GM10266 (cell line): ENCODE data around the gene CYP20A1.

Experiments used
- DNase-seq: peaks from one replicate; pipeline ENCODE4 v3.0.0; 2012; ENCODE audit errors: extremely low spot score
- TF ChIP-seq, protein P1 (sequence below): IDR thresholded peaks from 2 replicates; pipeline ENCODE4 v1.5.1; 2012; ENCODE audit warnings: mild to moderate bottlenecking, low read depth; ENCODE audit not compliant: control insufficient read depth, insufficient read depth; ENCODE audit errors: missing control alignments

CYP20A1 gene

DNA sequence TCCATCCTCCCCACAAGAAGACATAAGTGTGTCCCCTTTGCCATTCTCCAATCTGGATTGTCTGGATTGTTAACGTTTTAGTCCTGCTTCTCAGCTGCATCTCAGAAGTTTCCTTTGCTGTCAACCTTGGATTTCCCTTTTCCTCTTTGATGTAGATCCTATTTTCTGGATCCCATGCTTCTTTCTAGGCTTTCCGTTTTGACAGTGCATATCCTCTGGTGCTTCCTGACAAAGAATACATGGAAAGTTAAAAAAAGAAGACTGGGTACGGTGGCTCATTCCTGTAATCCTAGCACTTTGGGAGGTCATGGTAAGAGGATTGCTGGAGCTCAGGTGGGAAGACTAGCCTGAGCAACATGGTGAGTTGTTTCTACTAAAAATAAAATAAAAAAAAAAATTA is 116.1 kb downstream of the CYP20A1 start:
- no peak for DNase-seq
- TF ChIP-seq, protein P1, sequence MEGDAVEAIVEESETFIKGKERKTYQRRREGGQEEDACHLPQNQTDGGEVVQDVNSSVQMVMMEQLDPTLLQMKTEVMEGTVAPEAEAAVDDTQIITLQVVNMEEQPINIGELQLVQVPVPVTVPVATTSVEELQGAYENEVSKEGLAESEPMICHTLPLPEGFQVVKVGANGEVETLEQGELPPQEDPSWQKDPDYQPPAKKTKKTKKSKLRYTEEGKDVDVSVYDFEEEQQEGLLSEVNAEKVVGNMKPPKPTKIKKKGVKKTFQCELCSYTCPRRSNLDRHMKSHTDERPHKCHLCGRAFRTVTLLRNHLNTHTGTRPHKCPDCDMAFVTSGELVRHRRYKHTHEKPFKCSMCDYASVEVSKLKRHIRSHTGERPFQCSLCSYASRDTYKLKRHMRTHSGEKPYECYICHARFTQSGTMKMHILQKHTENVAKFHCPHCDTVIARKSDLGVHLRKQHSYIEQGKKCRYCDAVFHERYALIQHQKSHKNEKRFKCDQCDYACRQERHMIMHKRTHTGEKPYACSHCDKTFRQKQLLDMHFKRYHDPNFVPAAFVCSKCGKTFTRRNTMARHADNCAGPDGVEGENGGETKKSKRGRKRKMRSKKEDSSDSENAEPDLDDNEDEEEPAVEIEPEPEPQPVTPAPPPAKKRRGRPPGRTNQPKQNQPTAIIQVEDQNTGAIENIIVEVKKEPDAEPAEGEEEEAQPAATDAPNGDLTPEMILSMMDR, result no peak
